Nephron (organoid): Measurements from ENCODE around the gene ALMS1.
"Not testable (repeated sequence)": the region's sequence is repeated elsewhere in the genome, so short reads cannot be mapped to it uniquely, and the experiment has no call there.

Experiments
- H3K27ac Mint-ChIP-seq, 3 experiments: 2 replicates each; pipeline ENCODE4 v1.8.0; 2020; ENCODE audit warnings: mixed read lengths in 3 of 3, mild to moderate bottlenecking in 2 of 3, moderate library complexity in 1 of 3
- H3K27me3 Mint-ChIP-seq: 2 replicates; pipeline ENCODE4 v1.8.0; 2021; ENCODE audit warnings: low read depth, mild to moderate bottlenecking, moderate library complexity, mixed read lengths
- H3K36me3 Mint-ChIP-seq: 2 replicates; pipeline ENCODE4 v1.8.0; 2020; ENCODE audit warnings: low read depth, mixed read lengths
- H3K4me1 Mint-ChIP-seq: 2 replicates; pipeline ENCODE4 v1.8.0; 2020; ENCODE audit warnings: mixed read lengths
- H3K4me3 Mint-ChIP-seq, 3 experiments: 2 replicates each; pipeline ENCODE4 v1.8.0; 2020; ENCODE audit warnings: mild to moderate bottlenecking in 3 of 3, mixed read lengths in 3 of 3, moderate library complexity in 2 of 3
- H3K9me3 Mint-ChIP-seq: 2 replicates; pipeline ENCODE4 v1.8.0; 2020; ENCODE audit warnings: mixed read lengths
- CTCF ChIP-seq, 3 experiments: fragments of 200-600 bp; sonication (generic); IDR thresholded peaks; one replicate each; pipeline ENCODE4 v1.5.0; 2021; ENCODE audit warnings: antibody characterized with exemption in 3 of 3; ENCODE audit not compliant: unreplicated experiment in 3 of 3

Gene ALMS1

GRCh38 chr2:73457982-73458381 lies 72.3 kb downstream of the ALMS1 start:
- Mint-ChIP-seq H3K27me3 (no peaks in the 10 kb centered on the region), H3K4me3 (no peak overlapping the region), H3K36me3 (peaks cover 82% of the 10 kb centered on the region), H3K27ac (no peak overlapping the region), H3K9me3 (peaks cover 25% of the 10 kb centered on the region), H3K4me1 (no peaks in the 10 kb centered on the region)
- no peak for TF ChIP-seq CTCF (IDR thresholded peaks at IDR 0.05; ENCODE audit: unreplicated experiment in 3 of 3)

- Mint-ChIP-seq H3K36me3 (peaks cover 52% of the 10 kb centered on the region), H3K9me3 (peaks cover 32% of the 10 kb centered on the region)
- not testable (repeated sequence) for H3K4me1 Mint-ChIP-seq, H3K27me3 Mint-ChIP-seq, H3K4me3 Mint-ChIP-seq, H3K27ac Mint-ChIP-seq
Measured at GRCh38 chr2:73462388-73462787, 76.8 kb downstream of the ALMS1 start.

GRCh38 chr2:73468376-73468775 lies 82.7 kb downstream of the ALMS1 start:
- Mint-ChIP-seq H3K4me1 (no peaks in the 10 kb centered on the region), H3K9me3 (peaks cover 4% of the 10 kb centered on the region), H3K27me3 (no peaks in the 10 kb centered on the region), H3K4me3 (no peak overlapping the region), H3K36me3 (peaks cover 3% of the 10 kb centered on the region), H3K27ac (no peak overlapping the region)
- no peak for TF ChIP-seq CTCF (IDR thresholded peaks at IDR 0.05; ENCODE audit: unreplicated experiment in 3 of 3)

- not testable (repeated sequence) for H3K27ac Mint-ChIP-seq, H3K4me3 Mint-ChIP-seq, H3K27me3 Mint-ChIP-seq, H3K4me1 Mint-ChIP-seq
- Mint-ChIP-seq H3K36me3 (peaks cover 39% of the 10 kb centered on the region), H3K9me3 (peaks cover 13% of the 10 kb centered on the region)
Measured at GRCh38 chr2:73483874-73484273, 98.2 kb downstream of the ALMS1 start.

GRCh38 chr2:73487112-73487657 lies 101.5 kb downstream of the ALMS1 start:
- Mint-ChIP-seq H3K27ac (no peak overlapping the region), H3K9me3 (peaks cover 2% of the 10 kb centered on the region), H3K4me1 (no peaks in the 10 kb centered on the region), H3K36me3 (peaks cover 55% of the 10 kb centered on the region), H3K27me3 (no peaks in the 10 kb centered on the region), H3K4me3 (no peak overlapping the region)
- no peak for TF ChIP-seq CTCF (IDR thresholded peaks at IDR 0.05; ENCODE audit: unreplicated experiment in 3 of 3)

- peaks cover 2% of the 10 kb centered on the region for H3K9me3 Mint-ChIP-seq
- H3K36me3 Mint-ChIP-seq: peaks cover 58% of the 10 kb centered on the region
- H3K4me3 Mint-ChIP-seq: no peak overlapping the region
- no peak for TF ChIP-seq CTCF (IDR thresholded peaks at IDR 0.05; ENCODE audit: unreplicated experiment in 3 of 3)
- H3K27me3 Mint-ChIP-seq: no peaks in the 10 kb centered on the region
- H3K4me1 Mint-ChIP-seq: no peaks in the 10 kb centered on the region
- no peak overlapping the region for H3K27ac Mint-ChIP-seq
Measured at GRCh38 chr2:73488079-73488478, 102.4 kb downstream of the ALMS1 start.

GRCh38 chr2:73489053-73489452 lies 103.4 kb downstream of the ALMS1 start:
- Mint-ChIP-seq H3K9me3 (peaks cover 2% of the 10 kb centered on the region), H3K27ac (no peak overlapping the region), H3K36me3 (peaks cover 58% of the 10 kb centered on the region), H3K4me3 (no peak overlapping the region), H3K27me3 (no peaks in the 10 kb centered on the region), H3K4me1 (no peaks in the 10 kb centered on the region)
- no peak for TF ChIP-seq CTCF (IDR thresholded peaks at IDR 0.05; ENCODE audit: unreplicated experiment in 3 of 3)
